ENCODE results near the gene NR2C2. TPM values are rescaled to one million over a fixed set of nuclear protein-coding genes. Genes with fewer than 3 reads are reported as not detected.

The NR2C2 gene
- total and polyA plus RNA-seq, 11 donors, result 6.2 to 38.5 (median 28.3) TPM

DNA sequence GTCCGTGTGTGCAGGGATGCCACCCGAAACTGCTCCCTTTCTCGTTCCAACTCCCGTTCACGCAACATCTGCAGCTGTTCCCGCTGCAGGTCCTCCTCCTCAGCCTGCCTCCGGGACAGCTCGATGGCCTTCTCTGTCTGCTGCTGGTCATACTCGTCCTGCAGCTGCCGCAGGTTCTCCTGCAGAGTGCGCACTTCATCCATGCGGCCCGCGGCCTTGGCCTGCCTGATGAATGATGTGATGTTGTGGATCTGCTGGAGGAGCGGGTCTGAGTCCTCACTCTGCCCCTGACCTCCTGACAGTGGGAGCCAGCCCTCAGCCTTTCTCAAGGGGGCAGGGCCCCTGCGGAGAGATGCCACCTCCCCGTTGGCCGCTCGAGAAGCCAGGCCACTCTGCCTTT, 127.1 kb downstream of the NR2C2 start:
- Histone ChIP-seq H3K9me3 (no peaks in the 10 kb centered on the region), H3K4me1 (peaks cover 0 to 10% (median 0%) of the 10 kb centered on the region in 12 donors), H3K4me3 (no peak overlapping the region), H3K36me3 (peaks cover 0 to 96% (median 86%) of the 10 kb centered on the region in 9 donors), H3K27ac (no peak overlapping the region), H3K27me3 (no peaks in the 10 kb centered on the region)
- DNase-seq (no peak), ATAC-seq (peak in 1 of 4 donors; percentile 21)
- WGBS, 4 donors, result 92 to 98% (median 95%) methylated on average over 17 to 19 of the region's 19 CpGs
- intact Hi-C loops (cut with DNase I), result no loop called here
- TF ChIP-seq, protein P1, sequence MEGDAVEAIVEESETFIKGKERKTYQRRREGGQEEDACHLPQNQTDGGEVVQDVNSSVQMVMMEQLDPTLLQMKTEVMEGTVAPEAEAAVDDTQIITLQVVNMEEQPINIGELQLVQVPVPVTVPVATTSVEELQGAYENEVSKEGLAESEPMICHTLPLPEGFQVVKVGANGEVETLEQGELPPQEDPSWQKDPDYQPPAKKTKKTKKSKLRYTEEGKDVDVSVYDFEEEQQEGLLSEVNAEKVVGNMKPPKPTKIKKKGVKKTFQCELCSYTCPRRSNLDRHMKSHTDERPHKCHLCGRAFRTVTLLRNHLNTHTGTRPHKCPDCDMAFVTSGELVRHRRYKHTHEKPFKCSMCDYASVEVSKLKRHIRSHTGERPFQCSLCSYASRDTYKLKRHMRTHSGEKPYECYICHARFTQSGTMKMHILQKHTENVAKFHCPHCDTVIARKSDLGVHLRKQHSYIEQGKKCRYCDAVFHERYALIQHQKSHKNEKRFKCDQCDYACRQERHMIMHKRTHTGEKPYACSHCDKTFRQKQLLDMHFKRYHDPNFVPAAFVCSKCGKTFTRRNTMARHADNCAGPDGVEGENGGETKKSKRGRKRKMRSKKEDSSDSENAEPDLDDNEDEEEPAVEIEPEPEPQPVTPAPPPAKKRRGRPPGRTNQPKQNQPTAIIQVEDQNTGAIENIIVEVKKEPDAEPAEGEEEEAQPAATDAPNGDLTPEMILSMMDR (IDR thresholded peaks at IDR 0.05), result no peak
- TF ChIP-seq POLR2A (IDR thresholded peaks at IDR 0.05), result no peak

DNA sequence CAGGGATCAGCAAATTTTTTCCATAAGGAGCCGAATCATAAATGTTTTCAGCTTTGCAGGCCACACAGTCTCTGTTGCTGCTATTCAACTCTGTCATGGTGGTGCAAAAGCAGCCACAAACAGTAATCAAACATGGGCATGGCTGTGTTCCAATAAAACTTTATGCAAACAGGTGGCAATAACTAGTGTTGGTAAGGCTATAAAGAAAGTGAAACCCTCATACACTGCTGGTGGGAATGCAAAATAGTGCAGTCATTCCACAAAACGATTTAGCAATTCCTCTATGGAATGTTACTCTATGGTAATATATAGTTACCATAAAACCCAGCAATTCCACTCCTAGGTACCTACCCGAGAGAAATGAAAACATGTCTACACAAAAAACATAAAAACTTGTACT, 131.7 kb downstream of the NR2C2 start:
- no peak for ATAC-seq
- Histone ChIP-seq H3K36me3 (peaks cover 0 to 100% (median 98%) of the 10 kb centered on the region in 9 donors), H3K9me3 (no peaks in the 10 kb centered on the region), H3K4me1 (peaks cover 0 to 13% (median 0%) of the 10 kb centered on the region in 12 donors), H3K27me3 (no peaks in the 10 kb centered on the region), H3K27ac (no peak overlapping the region), H3K4me3 (no peak overlapping the region)
- intact Hi-C loops (cut with DNase I), result no loop called here
- no peak for TF ChIP-seq POLR2A (IDR thresholded peaks at IDR 0.05)
- TF ChIP-seq, protein P1 (IDR thresholded peaks at IDR 0.05), result no peak
- DNase-seq, result no peak
- WGBS, 4 donors, result 84 to 95% (median 89%) methylated on average over 3 of the region's 3 CpGs

DNA sequence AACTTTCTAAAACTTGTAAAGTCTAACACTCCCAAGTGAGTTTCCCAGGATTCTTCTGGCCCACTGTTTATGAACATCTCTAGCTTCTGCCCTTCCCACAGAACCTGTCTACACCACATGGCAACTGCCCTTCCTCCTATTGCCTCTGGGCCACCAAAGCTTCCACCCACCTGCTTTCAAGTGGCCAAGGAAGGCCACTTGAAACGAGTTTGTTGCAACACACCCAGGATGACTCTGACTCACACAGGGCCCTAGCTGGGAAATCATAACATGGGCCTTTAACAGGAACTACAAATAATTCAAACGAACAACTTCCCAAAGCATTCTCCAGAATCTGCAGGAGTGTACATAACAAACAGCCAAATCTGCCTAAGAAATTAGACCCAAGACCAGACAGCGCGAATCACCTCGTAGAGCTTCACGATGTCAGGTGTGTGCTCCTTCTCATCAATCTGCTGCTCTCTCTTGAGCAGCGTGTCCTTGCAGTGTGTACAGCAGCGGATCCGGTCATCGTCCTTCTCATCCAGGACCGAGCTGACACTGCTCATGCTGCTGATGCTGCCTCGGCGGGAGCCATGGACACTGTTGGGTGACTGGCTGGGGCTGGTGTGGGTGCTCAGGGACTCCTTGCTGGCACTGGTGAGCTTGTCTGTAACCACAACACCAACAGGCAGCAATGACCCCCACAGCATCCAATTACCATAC, 134.7 kb downstream of the NR2C2 start:
- H3K27ac ChIP-seq, result peak overlapping the region in 1 of 12 donors; percentile 20
- no peak for TF ChIP-seq POLR2A (IDR thresholded peaks at IDR 0.05)
- TF ChIP-seq, protein P1 (IDR thresholded peaks at IDR 0.05), result no peak
- no peaks in the 10 kb centered on the region for H3K27me3 ChIP-seq
- DNase-seq (no peak), ATAC-seq (no peak)
- 92 to 95% (median 94%) methylated on average over 10 to 13 of the region's 13 CpGs for WGBS, 4 donors
- H3K9me3 ChIP-seq, result no peaks in the 10 kb centered on the region
- H3K4me1 ChIP-seq, result peaks cover 0 to 4% (median 0%) of the 10 kb centered on the region in 12 donors
- peaks cover 0 to 100% (median 98%) of the 10 kb centered on the region in 9 donors for H3K36me3 ChIP-seq
- intact Hi-C loops (cut with DNase I), result no loop called here
- H3K4me3 ChIP-seq, result no peak overlapping the region

DNA sequence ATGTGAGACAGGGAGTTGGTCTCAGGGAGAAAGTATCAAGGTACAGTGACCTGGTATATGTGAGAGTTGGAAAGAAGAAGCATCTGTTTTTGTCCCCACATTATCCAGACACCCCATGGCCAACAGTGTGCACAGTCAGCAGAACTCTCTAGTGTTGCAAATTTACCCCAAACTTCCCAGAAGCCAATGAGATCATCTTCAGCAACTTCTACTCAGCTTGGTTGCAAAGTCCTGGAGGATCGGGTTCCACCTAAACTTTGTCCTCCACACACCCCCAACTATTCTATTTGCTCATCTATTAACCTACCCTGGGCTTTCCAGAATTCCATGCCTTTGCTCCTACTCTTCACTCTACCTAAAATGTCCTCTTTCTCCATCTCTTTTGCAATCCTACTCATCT, 135.9 kb downstream of the NR2C2 start:
- intact Hi-C loops (cut with DNase I), result no loop called here
- no peak for DNase-seq
- peaks cover 0 to 100% (median 98%) of the 10 kb centered on the region in 9 donors for H3K36me3 ChIP-seq
- H3K9me3 ChIP-seq, result no peaks in the 10 kb centered on the region
- peak overlapping the region in 1 of 12 donors; percentile 20 for H3K27ac ChIP-seq
- 94 to 98% (median 97%) methylated on average over 1 of the region's 1 CpG for WGBS, 4 donors
- H3K27me3 ChIP-seq, result no peaks in the 10 kb centered on the region
- TF ChIP-seq, protein P1 (IDR thresholded peaks at IDR 0.05), result no peak
- TF ChIP-seq POLR2A (IDR thresholded peaks at IDR 0.05), result no peak
- H3K4me1 ChIP-seq, result peaks cover 0 to 4% (median 0%) of the 10 kb centered on the region in 12 donors
- no peak overlapping the region for H3K4me3 ChIP-seq
- ATAC-seq, result no peak
